T-helper 2 cell treated with Interferon-gamma antibody and Interleukin-4, amounts not matched to agents 5 μg/mL and 100 μg/mL, for 36 hours (primary cell): ENCODE results near the gene NDRG3.

Experiments
- DNase-seq: peaks from one replicate; pipeline ENCODE4 v3.0.0; 2021; ENCODE audit warnings: low spot score
- H3K27ac Mint-ChIP-seq: one replicate; pipeline ENCODE4 v1.8.0; 2021; ENCODE audit warnings: mild to moderate bottlenecking, mixed read lengths
- H3K27me3 Mint-ChIP-seq: one replicate; pipeline ENCODE4 v1.8.0; 2021; ENCODE audit warnings: low read depth, mixed read lengths
- H3K36me3 Mint-ChIP-seq: one replicate; pipeline ENCODE4 v1.8.0; 2021; ENCODE audit warnings: low read depth, mixed read lengths
- H3K4me1 Mint-ChIP-seq: one replicate; pipeline ENCODE4 v1.8.0; 2021; ENCODE audit warnings: low read depth, mixed read lengths
- H3K4me3 Mint-ChIP-seq: one replicate; pipeline ENCODE4 v1.8.0; 2022; ENCODE audit warnings: mild to moderate bottlenecking, moderate library complexity, mixed read lengths
- H3K9me3 Mint-ChIP-seq: one replicate; pipeline ENCODE4 v1.8.0; 2021; ENCODE audit warnings: mixed read lengths

NDRG3 gene

GRCh38 chr20:36745927-36746659 is at the start of gene NDRG3:
Gene NDRG3 (minus strand): TSS chr20:36746090. CDS start chr20:36721735, 24,355 bp downstream.
- no peaks in the 10 kb centered on the region for H3K27me3 Mint-ChIP-seq
- peak; percentile 90 for DNase-seq
- H3K36me3 Mint-ChIP-seq = peaks cover 6% of the 10 kb centered on the region
- H3K27ac Mint-ChIP-seq = peak within 1 kb of the TSS; percentile 73
- peak within 1 kb of the TSS; percentile 88 for H3K4me3 Mint-ChIP-seq
- no peaks in the 10 kb centered on the region for H3K9me3 Mint-ChIP-seq
- H3K4me1 Mint-ChIP-seq = peaks cover 16% of the 10 kb centered on the region

- no peaks in the 10 kb centered on the region for H3K4me1 Mint-ChIP-seq
- H3K27ac Mint-ChIP-seq = no peak overlapping the region
- H3K9me3 Mint-ChIP-seq = no peaks in the 10 kb centered on the region
- no peaks in the 10 kb centered on the region for H3K27me3 Mint-ChIP-seq
- no peak overlapping the region for H3K4me3 Mint-ChIP-seq
- H3K36me3 Mint-ChIP-seq = no peaks in the 10 kb centered on the region
- DNase-seq = no peak
These were observed 48.2 kb upstream of the NDRG3 start for GRCh38 chr20:36794116-36794474.

- H3K36me3 Mint-ChIP-seq = no peaks in the 10 kb centered on the region
- no peak overlapping the region for H3K4me3 Mint-ChIP-seq
- H3K27me3 Mint-ChIP-seq = no peaks in the 10 kb centered on the region
- no peak overlapping the region for H3K27ac Mint-ChIP-seq
- H3K9me3 Mint-ChIP-seq = no peaks in the 10 kb centered on the region
- no peaks in the 10 kb centered on the region for H3K4me1 Mint-ChIP-seq
- no peak for DNase-seq
These were observed 47.6 kb upstream of the NDRG3 start for GRCh38 chr20:36793294-36794115.

GRCh38 chr20:36792422-36792821 is 46.5 kb upstream of the NDRG3 start:
- H3K9me3 Mint-ChIP-seq = no peaks in the 10 kb centered on the region
- DNase-seq = no peak
- no peaks in the 10 kb centered on the region for H3K4me1 Mint-ChIP-seq
- H3K36me3 Mint-ChIP-seq = no peaks in the 10 kb centered on the region
- H3K4me3 Mint-ChIP-seq = no peak overlapping the region
- no peak overlapping the region for H3K27ac Mint-ChIP-seq
- no peaks in the 10 kb centered on the region for H3K27me3 Mint-ChIP-seq

GRCh38 chr20:36791862-36792261 is 46.0 kb upstream of the NDRG3 start:
- DNase-seq = no peak
- no peak overlapping the region for H3K4me3 Mint-ChIP-seq
- H3K27ac Mint-ChIP-seq = no peak overlapping the region
- H3K4me1 Mint-ChIP-seq = no peaks in the 10 kb centered on the region
- H3K27me3 Mint-ChIP-seq = no peaks in the 10 kb centered on the region
- no peaks in the 10 kb centered on the region for H3K9me3 Mint-ChIP-seq
- no peaks in the 10 kb centered on the region for H3K36me3 Mint-ChIP-seq

- H3K27ac Mint-ChIP-seq = no peak overlapping the region
- H3K4me1 Mint-ChIP-seq = no peaks in the 10 kb centered on the region
- no peak overlapping the region for H3K4me3 Mint-ChIP-seq
- H3K27me3 Mint-ChIP-seq = no peaks in the 10 kb centered on the region
- H3K36me3 Mint-ChIP-seq = no peaks in the 10 kb centered on the region
- no peaks in the 10 kb centered on the region for H3K9me3 Mint-ChIP-seq
- no peak for DNase-seq
These were observed 40.8 kb upstream of the NDRG3 start for GRCh38 chr20:36786663-36787062.

GRCh38 chr20:36786246-36786645 is 40.4 kb upstream of the NDRG3 start:
- DNase-seq = no peak
- Mint-ChIP-seq H3K27ac (no peak overlapping the region), H3K27me3 (no peaks in the 10 kb centered on the region), H3K4me3 (no peak overlapping the region), H3K4me1 (no peaks in the 10 kb centered on the region), H3K36me3 (no peaks in the 10 kb centered on the region), H3K9me3 (no peaks in the 10 kb centered on the region)

GRCh38 chr20:36785308-36785707 is 39.4 kb upstream of the NDRG3 start:
- Mint-ChIP-seq H3K4me1 (no peaks in the 10 kb centered on the region), H3K27ac (no peak overlapping the region), H3K36me3 (no peaks in the 10 kb centered on the region), H3K9me3 (no peaks in the 10 kb centered on the region), H3K4me3 (no peak overlapping the region), H3K27me3 (no peaks in the 10 kb centered on the region)
- no peak for DNase-seq

- Mint-ChIP-seq H3K9me3 (no peaks in the 10 kb centered on the region), H3K4me1 (no peaks in the 10 kb centered on the region), H3K36me3 (no peaks in the 10 kb centered on the region), H3K4me3 (no peak overlapping the region), H3K27ac (no peak overlapping the region), H3K27me3 (no peaks in the 10 kb centered on the region)
- no peak for DNase-seq
These were observed 39.0 kb upstream of the NDRG3 start for GRCh38 chr20:36784900-36785299.

GRCh38 chr20:36784116-36784515 is 38.2 kb upstream of the NDRG3 start:
- no peaks in the 10 kb centered on the region for H3K9me3 Mint-ChIP-seq

GRCh38 chr20:36779656-36780025 is 33.8 kb upstream of the NDRG3 start:
- Mint-ChIP-seq H3K4me3 (no peak overlapping the region), H3K9me3 (no peaks in the 10 kb centered on the region), H3K27ac (no peak overlapping the region), H3K4me1 (peaks cover 2% of the 10 kb centered on the region), H3K36me3 (no peaks in the 10 kb centered on the region), H3K27me3 (peaks cover 2% of the 10 kb centered on the region)
- DNase-seq = no peak

More at GRCh38 chr20:36784116-36784515, 38.2 kb upstream of the NDRG3 start:
- H3K27ac Mint-ChIP-seq = no peak overlapping the region
- H3K4me1 Mint-ChIP-seq = no peaks in the 10 kb centered on the region
- peaks cover under 1% of the 10 kb centered on the region for H3K27me3 Mint-ChIP-seq
- DNase-seq = no peak
- no peak overlapping the region for H3K4me3 Mint-ChIP-seq
- no peaks in the 10 kb centered on the region for H3K36me3 Mint-ChIP-seq

- Mint-ChIP-seq H3K27me3 (peaks cover 2% of the 10 kb centered on the region), H3K36me3 (no peaks in the 10 kb centered on the region), H3K4me1 (peaks cover 4% of the 10 kb centered on the region), H3K4me3 (no peak overlapping the region), H3K27ac (no peak overlapping the region), H3K9me3 (no peaks in the 10 kb centered on the region)
- DNase-seq = no peak
These were observed 33.2 kb upstream of the NDRG3 start for GRCh38 chr20:36778831-36779655.

GRCh38 chr20:36777576-36777975 is 31.7 kb upstream of the NDRG3 start:
- peaks cover 10% of the 10 kb centered on the region for H3K4me1 Mint-ChIP-seq
- H3K9me3 Mint-ChIP-seq = no peaks in the 10 kb centered on the region
- H3K4me3 Mint-ChIP-seq = no peak overlapping the region
- peaks cover 5% of the 10 kb centered on the region for H3K27me3 Mint-ChIP-seq
- no peak overlapping the region for H3K27ac Mint-ChIP-seq
- peaks cover 2% of the 10 kb centered on the region for H3K36me3 Mint-ChIP-seq
- DNase-seq = no peak

GRCh38 chr20:36777167-36777566 is 31.3 kb upstream of the NDRG3 start:
- H3K27me3 Mint-ChIP-seq = peaks cover 5% of the 10 kb centered on the region
- peaks cover 2% of the 10 kb centered on the region for H3K36me3 Mint-ChIP-seq
- no peak overlapping the region for H3K4me3 Mint-ChIP-seq
- H3K27ac Mint-ChIP-seq = no peak overlapping the region
- no peaks in the 10 kb centered on the region for H3K9me3 Mint-ChIP-seq
- H3K4me1 Mint-ChIP-seq = peaks cover 13% of the 10 kb centered on the region
- no peak for DNase-seq
